ENCODE results near the gene ZFP36.
"Not testable (repeated sequence)": the region's sequence is repeated elsewhere in the genome, so short reads cannot be mapped to it uniquely, and the experiment has no call there.

Gene ZFP36

GRCh38 chr19:39445196-39446111 is 38.8 kb downstream of the ZFP36 start, which contains the start of gene SUPT5H:
Gene SUPT5H (plus strand): TSS chr19:39445582. CDS start chr19:39445891, 309 bp downstream.
- DNase-seq (ENCODE audit: low spot score), result peak; percentile 96

GRCh38 chr19:39446365-39447084 is 39.9 kb downstream of the ZFP36 start:
- no peak for DNase-seq (ENCODE audit: low spot score)

- no peak for DNase-seq (ENCODE audit: low spot score)
Observed at GRCh38 chr19:39448271-39448670, 41.6 kb downstream of the ZFP36 start.

GRCh38 chr19:39449116-39449797 is 42.6 kb downstream of the ZFP36 start:
- no peak for DNase-seq (ENCODE audit: low spot score)

- not testable (repeated sequence) for DNase-seq (ENCODE audit: low spot score)
Observed at GRCh38 chr19:39451257-39451656, 44.6 kb downstream of the ZFP36 start.

Small RNAs within 50 kb of the gene (small RNA-seq; reads per million reads assigned to genes)
- 0 reads per million in 2 experiments for gene MIR4530
- 0 to 0.35 reads per million in 2 experiments for gene RN7SL566P

All from SK-N-DZ (cell line).